NT2/D1 (cell line): ENCODE measurements around the gene CACNA1D.
A peak's percentile ranks its signal among the peaks of the same experiment; 100 is the strongest.

Experiments
- DNase-seq: peaks from one replicate; pipeline ENCODE4 v3.0.0-alpha.2; 2011; ENCODE audit warnings: low read depth, low spot score
- H3K27me3 ChIP-seq: 2 replicates; pipeline ENCODE4 v1.6.0; 2011; ENCODE audit warnings: mild to moderate bottlenecking; ENCODE audit not compliant: insufficient read length, insufficient read depth
- H3K36me3 ChIP-seq: 2 replicates; pipeline ENCODE4 v1.6.1; 2011; ENCODE audit warnings: mild to moderate bottlenecking, low read length, mixed read lengths; ENCODE audit not compliant: insufficient read depth, insufficient read length
- H3K4me1 ChIP-seq: 2 replicates; pipeline ENCODE4 v1.5.1; 2011; ENCODE audit not compliant: insufficient read depth, insufficient read length
- H3K4me3 ChIP-seq: 2 replicates; pipeline ENCODE4 v1.5.1; 2011; ENCODE audit warnings: low read depth; ENCODE audit not compliant: insufficient read length
- H3K9ac ChIP-seq: 2 replicates; pipeline ENCODE4 v1.6.0; 2011; ENCODE audit warnings: low read depth; ENCODE audit not compliant: insufficient read length
- H3K9me3 ChIP-seq: 2 replicates; pipeline ENCODE4 v1.5.1; 2011; ENCODE audit warnings: mild to moderate bottlenecking, low read length; ENCODE audit not compliant: insufficient read depth
- SUZ12 ChIP-seq: IDR thresholded peaks from 2 replicates; pipeline ENCODE4 v1.6.1; 2011; ENCODE audit not compliant: insufficient read length, insufficient read depth; ENCODE audit errors: extremely low read depth
- YY1 ChIP-seq: IDR thresholded peaks from 2 replicates; pipeline ENCODE4 v1.6.1; 2011; ENCODE audit not compliant: insufficient read length, insufficient read depth
- ZNF274 ChIP-seq: IDR thresholded peaks from 2 replicates; pipeline ENCODE4 v1.6.1; 2011; ENCODE audit warnings: mild to moderate bottlenecking, low read depth, low read length

CACNA1D gene

DNA sequence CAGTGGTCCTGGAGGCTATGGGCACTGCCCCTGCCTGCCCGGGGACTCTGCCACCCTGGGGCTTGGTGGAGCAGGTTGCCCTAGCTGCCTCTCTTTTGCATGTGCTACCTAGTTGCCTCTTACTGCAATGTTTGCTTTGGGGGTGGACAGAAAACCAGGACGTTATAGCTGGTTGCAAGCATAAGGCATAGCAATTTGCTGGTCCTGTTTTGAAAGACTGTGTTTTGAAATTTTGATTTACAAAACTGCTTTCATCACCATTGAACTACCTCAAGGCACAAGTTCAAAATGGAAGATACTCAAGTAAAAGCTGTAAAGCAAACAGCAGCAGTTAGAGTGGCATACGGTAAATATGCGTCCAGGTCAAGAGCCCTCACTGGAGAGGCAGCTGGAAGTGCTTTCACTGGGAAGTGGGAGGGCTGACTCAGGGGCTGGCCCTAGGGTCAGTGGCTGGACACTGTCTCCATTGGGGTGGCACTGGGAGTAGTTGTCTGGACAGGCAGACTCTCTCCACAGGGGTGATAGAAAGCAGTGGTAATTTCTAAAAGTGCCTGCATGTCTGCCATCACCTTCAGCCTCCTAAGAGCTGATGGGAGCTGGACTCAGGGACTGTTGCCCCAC is 213.7 kb downstream of the CACNA1D start:
- peaks cover 8% of the 10 kb centered on the region for H3K27me3 ChIP-seq
- no peak for TF ChIP-seq ZNF274
- TF ChIP-seq YY1 = no peak
- no peak for TF ChIP-seq SUZ12

GRCh38 chr3:53709256-53709655 is 214.8 kb downstream of the CACNA1D start:
- TF ChIP-seq SUZ12 (no peak), ZNF274 (no peak), YY1 (no peak)
- Histone ChIP-seq H3K9ac (no peak overlapping the region), H3K27me3 (peaks cover 8% of the 10 kb centered on the region), H3K36me3 (no peaks in the 10 kb centered on the region), H3K4me1 (peaks cover 8% of the 10 kb centered on the region), H3K4me3 (no peak overlapping the region), H3K9me3 (no peaks in the 10 kb centered on the region)
- no peak for DNase-seq

More for the DNA sequence above, 213.7 kb downstream of the CACNA1D start:
- peaks cover 11% of the 10 kb centered on the region for H3K4me1 ChIP-seq
- H3K36me3 ChIP-seq = no peaks in the 10 kb centered on the region
- no peak for DNase-seq
- no peak overlapping the region for H3K4me3 ChIP-seq
- H3K9ac ChIP-seq = no peak overlapping the region
- H3K9me3 ChIP-seq = no peaks in the 10 kb centered on the region

DNA sequence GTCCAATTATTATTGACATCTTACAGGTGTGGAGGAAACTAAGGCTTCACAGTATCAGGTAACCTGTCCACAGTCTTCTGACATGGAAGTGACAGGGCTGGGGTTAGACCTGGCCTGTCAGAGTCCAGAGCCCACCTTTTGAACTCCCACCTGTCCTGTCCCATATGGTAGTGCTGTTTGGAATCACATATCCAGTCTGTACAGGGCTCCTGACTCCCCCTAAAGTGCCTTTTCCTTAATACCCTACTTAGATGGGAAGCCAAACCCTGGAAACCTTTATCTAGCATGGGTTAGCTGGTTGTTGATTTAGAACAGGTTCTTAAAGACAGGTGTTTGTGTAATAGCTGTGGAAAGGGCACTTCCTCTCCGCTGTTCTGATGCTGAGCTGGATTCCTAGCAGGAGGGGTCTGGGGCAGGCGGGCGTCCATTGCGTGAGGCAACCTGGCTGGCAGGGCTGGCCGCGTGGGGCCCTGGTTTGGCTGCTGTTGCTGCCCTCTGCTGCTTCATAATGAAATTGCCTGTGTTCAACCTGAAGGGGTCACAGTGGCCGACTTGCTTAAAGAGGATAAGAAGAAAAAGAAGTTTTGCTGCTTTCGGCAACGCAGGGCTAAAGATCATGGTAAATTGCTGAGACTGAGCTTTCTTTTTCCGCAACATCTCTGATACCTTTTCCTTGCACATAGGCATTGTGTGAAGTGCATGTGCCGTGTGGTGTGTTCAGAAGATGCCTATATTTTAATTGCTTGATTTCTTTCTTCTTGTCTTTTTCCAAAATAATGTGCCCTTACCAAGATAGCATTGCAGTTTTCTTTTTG is 215.7 kb downstream of the CACNA1D start:
- DNase-seq = peak; percentile 76
- H3K9me3 ChIP-seq = no peaks in the 10 kb centered on the region
- H3K36me3 ChIP-seq = no peaks in the 10 kb centered on the region
- no peak overlapping the region for H3K9ac ChIP-seq
- H3K4me1 ChIP-seq = peaks cover 8% of the 10 kb centered on the region
- H3K27me3 ChIP-seq = peaks cover 8% of the 10 kb centered on the region
- H3K4me3 ChIP-seq = no peak overlapping the region
- TF ChIP-seq ZNF274 = no peak
- no peak for TF ChIP-seq YY1
- no peak for TF ChIP-seq SUZ12

DNA sequence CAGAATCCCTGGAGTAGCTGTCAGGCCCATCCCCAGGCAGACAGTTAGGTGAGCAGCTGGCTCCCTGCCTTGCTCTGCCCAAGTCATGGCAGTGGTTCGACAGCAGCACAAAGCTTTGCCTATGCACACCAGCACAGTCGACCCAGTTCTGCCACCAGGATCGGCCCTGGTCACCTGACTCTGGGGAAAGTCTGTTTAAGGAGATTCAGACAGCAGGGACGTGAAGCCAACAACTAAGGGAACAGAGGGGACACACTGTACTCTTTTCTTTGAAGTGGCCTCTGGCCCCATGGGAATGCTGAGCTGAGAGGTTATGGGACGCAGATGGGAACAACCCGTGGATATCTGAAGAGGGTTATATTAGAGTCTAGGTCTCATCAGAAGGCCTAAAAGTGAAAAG is 217.0 kb downstream of the CACNA1D start:
- peaks cover 4% of the 10 kb centered on the region for H3K4me1 ChIP-seq
- no peak overlapping the region for H3K4me3 ChIP-seq
- no peaks in the 10 kb centered on the region for H3K36me3 ChIP-seq
- TF ChIP-seq SUZ12 = no peak
- TF ChIP-seq YY1 = no peak
- TF ChIP-seq ZNF274 = no peak
- peaks cover 8% of the 10 kb centered on the region for H3K27me3 ChIP-seq
- no peaks in the 10 kb centered on the region for H3K9me3 ChIP-seq
- no peak for DNase-seq
- H3K9ac ChIP-seq = no peak overlapping the region

- no peak for DNase-seq
- Histone ChIP-seq H3K4me1 (peaks cover 4% of the 10 kb centered on the region), H3K9me3 (no peaks in the 10 kb centered on the region), H3K4me3 (no peak overlapping the region), H3K27me3 (peaks cover 8% of the 10 kb centered on the region), H3K36me3 (no peaks in the 10 kb centered on the region), H3K9ac (no peak overlapping the region)
- TF ChIP-seq YY1 (no peak), ZNF274 (no peak), SUZ12 (no peak)
Observed at GRCh38 chr3:53712817-53713388, 218.5 kb downstream of the CACNA1D start.

GRCh38 chr3:53713626-53714025 is 219.2 kb downstream of the CACNA1D start:
- Histone ChIP-seq H3K4me1 (peaks cover 4% of the 10 kb centered on the region), H3K4me3 (no peak overlapping the region), H3K27me3 (peaks cover 8% of the 10 kb centered on the region), H3K9me3 (no peaks in the 10 kb centered on the region), H3K36me3 (no peaks in the 10 kb centered on the region), H3K9ac (no peak overlapping the region)
- TF ChIP-seq ZNF274 = no peak
- TF ChIP-seq YY1 = no peak
- no peak for TF ChIP-seq SUZ12
- no peak for DNase-seq
